ENCODE data around the gene PCDHGA1.

DNA sequence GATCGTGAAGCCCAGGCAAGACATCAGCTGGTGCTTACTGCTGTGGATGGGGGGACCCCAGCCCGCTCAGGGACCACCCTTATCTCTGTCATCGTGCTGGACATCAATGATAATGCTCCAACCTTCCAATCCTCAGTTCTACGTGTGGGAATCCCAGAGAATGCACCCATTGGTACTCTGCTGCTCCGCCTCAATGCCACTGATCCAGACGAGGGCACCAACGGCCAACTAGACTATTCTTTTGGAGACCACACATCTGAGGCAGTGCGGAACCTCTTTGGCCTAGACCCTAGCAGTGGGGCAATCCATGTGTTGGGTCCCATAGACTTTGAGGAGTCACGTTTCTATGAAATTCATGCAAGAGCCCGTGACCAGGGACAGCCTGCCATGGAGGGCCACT is 159.5 kb downstream of the PCDHGA1 start:
- no peak for TF ChIP-seq CTCF (IDR thresholded peaks at IDR 0.05; ENCODE audit: poor library complexity)
- no peak for TF ChIP-seq EZH2 (IDR thresholded peaks at IDR 0.05; ENCODE audit: borderline replicate concordance)
- TF ChIP-seq EZH2phosphoT487 (IDR thresholded peaks at IDR 0.05; ENCODE audit: low read depth, severe bottlenecking, unreplicated experiment), result no peak

Measured in hepatocyte (in vitro differentiated cells).